Stimulated activated effector memory CD8-positive, alpha-beta T cell treated with anti-CD3 and anti-CD28 coated beads, Interleukin-12 subunit alpha, Interleukin-12 subunit beta, amount 100 ng/mL, for 72 hours (primary cell): ENCODE measurements around the gene SYCN.

ENCODE experiments used
- ATAC-seq: fragments of 150-1000 bp; cut with Tn5 transposase; 2 replicates; pipeline ENCODE4 v1.10.0; 2021
- DNase-seq, 2 donors: peaks; one replicate each; pipeline ENCODE4 v3.0.0; 2021 to 2022; ENCODE audit warnings: low spot score in 2 of 2
- H3K27ac Mint-ChIP-seq: one replicate; pipeline ENCODE4 v1.8.0; 2022; ENCODE audit warnings: mild to moderate bottlenecking, mixed read lengths
- H3K36me3 Mint-ChIP-seq: one replicate; pipeline ENCODE4 v1.8.0; 2022; ENCODE audit warnings: mild to moderate bottlenecking, mixed read lengths
- H3K4me1 Mint-ChIP-seq: one replicate; pipeline ENCODE4 v1.8.0; 2022; ENCODE audit warnings: mixed read lengths
- H3K4me3 Mint-ChIP-seq: one replicate; pipeline ENCODE4 v1.8.0; 2022; ENCODE audit warnings: mild to moderate bottlenecking, mixed read lengths
- H3K9me3 Mint-ChIP-seq: one replicate; pipeline ENCODE4 v1.8.0; 2022; ENCODE audit warnings: mixed read lengths

Gene SYCN

DNA sequence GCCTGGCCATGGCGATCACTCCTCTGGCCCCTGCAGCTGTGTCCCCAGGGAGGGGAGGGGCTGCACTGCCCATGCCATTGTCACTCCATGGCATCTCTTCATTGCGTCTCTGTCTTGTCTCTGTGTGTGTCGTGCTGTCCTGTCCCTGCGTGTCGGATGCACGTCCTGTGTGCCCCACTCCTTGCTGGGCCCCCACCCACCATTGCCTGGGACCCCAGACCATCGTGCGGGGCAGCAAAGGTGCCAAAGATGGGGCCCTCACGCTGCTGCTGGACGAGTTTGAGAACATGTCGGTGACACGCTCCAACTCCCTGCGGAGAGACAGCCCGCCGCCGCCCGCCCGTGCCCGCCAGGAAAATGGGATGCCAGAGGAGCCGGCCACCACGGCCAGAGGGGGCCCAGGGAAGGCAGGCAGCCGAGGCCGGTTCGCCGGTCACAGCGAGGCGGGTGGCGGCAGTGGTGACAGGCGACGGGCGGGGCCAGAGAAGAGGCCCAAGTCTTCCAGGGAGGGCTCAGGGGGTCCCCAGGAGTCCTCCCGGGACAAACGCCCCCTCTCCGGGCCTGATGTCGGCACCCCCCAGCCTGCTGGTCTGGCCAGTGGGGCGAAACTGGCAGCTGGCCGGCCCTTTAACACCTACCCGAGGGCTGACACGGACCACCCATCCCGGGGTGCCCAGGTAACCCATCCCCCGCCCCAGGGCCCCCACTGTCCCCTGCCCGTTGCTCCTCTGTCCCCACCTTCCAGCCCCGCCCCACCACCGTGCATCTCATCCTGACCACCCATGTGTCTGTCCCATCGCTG is 31.2 kb downstream of the SYCN start:
- Mint-ChIP-seq H3K4me1 (peaks cover 6% of the 10 kb centered on the region), H3K36me3 (peaks cover 7% of the 10 kb centered on the region), H3K4me3 (no peak overlapping the region), H3K27ac (no peak overlapping the region), H3K9me3 (no peaks in the 10 kb centered on the region)
- no peak for DNase-seq
- no peak for ATAC-seq

DNA sequence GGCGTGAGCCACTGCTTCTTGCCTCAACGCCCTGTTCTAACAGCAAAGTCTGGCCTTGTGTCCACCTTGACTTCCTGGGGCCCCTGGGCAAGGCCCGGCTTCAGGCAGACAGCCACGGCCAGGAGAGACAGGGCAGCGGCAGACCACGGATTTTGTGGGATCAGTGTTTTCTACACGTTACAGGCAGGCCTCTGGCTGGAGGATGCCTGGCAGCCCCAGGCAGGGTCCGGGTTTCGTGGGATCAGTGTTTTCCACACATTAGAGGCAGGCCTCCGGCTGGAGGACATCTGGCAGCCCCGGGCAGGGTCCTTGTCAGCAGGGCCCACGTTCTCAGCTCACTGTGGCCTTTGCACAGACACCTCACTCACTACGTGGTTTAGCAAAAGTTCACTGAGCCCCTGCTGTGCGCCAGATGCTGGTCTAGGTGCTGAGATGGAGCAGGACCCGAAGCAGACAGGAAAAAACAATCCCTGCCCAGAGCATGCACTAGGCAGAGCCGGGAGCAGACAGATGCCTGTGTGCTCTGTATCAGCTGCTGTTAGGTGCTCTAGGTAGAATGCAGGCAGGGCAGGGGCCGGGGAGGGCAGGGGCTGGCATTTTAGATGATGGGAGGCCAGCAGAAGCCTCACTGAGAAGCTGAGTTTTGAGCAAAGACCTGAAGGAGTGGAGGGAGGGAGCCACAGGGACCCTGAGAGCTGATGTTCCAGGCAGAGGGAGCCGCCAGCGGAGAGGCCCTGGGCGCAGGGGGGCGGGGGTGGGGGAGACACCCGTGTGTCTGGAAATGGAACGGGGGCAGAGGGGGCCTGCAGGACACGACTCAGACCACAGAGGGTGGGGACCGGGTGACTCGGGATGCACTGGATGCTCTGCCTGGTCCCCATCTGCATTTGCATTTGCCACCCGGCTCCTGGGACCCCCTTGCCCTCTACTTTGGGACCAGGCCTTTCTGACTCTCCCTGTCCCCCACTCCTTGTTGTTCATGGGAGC is 32.3 kb downstream of the SYCN start:
- no peak for ATAC-seq

DNA sequence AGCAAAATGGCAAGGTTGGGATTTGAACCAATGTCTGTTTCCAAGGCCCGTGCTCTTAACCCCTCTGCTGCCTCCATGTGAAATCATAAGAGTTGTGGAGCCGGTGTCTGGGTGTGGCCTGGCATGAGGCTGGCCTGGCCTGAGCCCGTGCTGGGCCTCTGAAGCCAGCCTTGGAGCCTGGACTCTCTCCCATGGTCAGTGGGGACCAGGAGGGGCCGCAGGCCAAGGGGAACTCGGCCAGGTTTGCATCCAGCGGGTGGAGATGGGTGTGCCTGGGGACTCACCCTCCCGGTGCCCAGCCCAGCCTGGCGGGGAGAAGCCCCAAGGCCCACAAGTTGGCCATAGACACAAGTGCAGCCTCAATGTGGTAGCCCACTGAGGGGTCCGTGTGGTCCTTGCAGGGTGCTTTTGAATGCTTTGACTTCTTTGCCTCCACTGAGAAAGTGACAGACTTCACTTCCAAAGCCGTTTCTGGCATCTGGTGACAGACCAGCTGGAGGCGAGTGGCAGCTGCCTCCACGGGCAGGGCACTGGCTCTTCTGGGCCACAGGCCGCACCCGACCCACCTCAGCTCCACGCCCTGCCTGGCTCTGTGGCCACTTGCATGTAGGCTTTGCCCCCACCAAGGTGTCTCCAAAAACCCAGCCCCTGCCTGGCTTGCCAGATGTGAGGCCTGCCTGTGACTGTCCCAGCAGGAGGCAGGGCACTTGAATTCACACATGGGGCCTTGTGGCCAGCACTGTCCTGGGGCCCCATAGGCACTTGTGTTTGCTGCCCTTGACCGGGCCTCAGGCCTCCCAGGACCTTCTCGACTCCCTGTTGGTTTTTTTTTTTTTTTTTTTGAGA is 33.5 kb downstream of the SYCN start:
- H3K9me3 Mint-ChIP-seq: no peaks in the 10 kb centered on the region
- H3K27ac Mint-ChIP-seq: no peak overlapping the region
- H3K36me3 Mint-ChIP-seq: peaks cover 7% of the 10 kb centered on the region
- DNase-seq (no peak), ATAC-seq (no peak)
- peaks cover 6% of the 10 kb centered on the region for H3K4me1 Mint-ChIP-seq
- H3K4me3 Mint-ChIP-seq: no peak overlapping the region

More for the DNA sequence above, 32.3 kb downstream of the SYCN start:
- H3K9me3 Mint-ChIP-seq: no peaks in the 10 kb centered on the region
- peaks cover 7% of the 10 kb centered on the region for H3K36me3 Mint-ChIP-seq
- H3K27ac Mint-ChIP-seq: no peak overlapping the region
- DNase-seq: no peak
- peaks cover 6% of the 10 kb centered on the region for H3K4me1 Mint-ChIP-seq
- H3K4me3 Mint-ChIP-seq: no peak overlapping the region

DNA sequence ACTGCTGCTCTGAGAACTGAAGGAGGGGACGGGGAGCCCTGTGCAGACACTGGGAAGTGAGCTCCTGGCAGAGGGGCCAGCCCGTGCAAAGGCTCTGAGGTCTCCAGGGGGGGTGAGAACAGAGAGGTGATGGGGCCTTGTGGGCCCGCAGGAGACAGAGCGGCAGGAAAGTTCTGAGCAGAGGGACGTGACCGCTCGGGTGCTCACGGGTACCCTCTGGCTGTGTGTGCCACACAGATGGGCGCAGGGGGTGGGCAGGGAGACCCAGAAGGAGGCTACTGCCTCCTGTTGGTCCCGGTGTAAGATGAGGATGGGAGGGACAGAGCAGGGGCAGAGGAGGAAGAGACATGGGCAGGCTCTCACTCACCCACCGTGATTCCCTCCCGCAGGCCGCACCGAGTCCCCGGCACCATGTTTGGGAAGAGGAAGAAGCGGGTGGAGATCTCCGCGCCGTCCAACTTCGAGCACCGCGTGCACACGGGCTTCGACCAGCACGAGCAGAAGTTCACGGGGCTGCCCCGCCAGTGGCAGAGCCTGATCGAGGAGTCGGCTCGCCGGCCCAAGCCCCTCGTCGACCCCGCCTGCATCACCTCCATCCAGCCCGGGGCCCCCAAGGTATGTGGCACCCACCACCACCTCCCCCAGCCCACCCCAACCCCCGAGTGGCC is 34.8 kb downstream of the SYCN start:
- Mint-ChIP-seq H3K27ac (no peak overlapping the region), H3K4me1 (peaks cover 6% of the 10 kb centered on the region), H3K36me3 (peaks cover 7% of the 10 kb centered on the region), H3K9me3 (no peaks in the 10 kb centered on the region), H3K4me3 (no peak overlapping the region)
- no peak for DNase-seq
- ATAC-seq: no peak

DNA sequence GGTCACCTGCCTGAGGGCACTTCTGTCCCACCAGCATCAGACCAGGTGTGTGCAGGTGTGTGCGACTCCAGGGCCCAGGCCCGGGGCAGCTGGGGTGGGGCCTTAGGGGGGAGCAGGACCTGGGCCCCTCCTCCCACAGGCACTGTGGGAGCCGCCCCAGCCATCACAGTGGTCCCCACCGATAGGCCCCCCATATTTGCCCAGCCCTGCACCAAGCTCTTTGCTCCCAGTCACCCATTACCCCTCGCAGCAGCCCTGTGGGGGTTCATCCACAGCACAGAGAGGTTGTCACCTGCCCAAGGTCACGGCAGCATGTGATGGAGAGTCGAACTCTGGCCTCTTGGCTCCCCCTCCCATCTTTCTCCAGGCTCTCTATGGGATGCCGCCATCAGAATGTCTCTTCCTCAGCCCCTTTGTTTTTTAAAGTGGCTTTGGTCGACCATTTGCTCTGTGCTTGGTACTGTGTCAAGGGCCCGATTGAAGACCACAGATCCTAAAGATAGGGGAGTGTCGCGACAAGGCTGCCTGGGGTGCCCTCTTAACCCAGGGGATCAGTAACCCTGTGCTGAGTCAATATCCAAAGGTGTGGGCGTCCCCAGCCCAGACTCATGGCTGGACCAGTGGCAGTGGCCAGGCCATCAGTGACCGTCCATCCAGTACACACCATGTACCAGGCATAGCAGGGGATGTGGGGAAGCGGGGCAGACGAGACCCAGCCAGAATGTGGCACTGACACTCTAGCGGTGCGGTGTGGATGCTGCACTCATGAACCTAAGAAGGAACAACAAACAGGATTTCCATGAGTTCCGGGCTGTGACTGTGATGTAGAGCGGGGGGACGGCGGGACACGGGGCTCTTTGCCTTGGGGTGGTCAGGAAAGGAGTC is 35.6 kb downstream of the SYCN start:
- H3K4me3 Mint-ChIP-seq: no peak overlapping the region

DNA sequence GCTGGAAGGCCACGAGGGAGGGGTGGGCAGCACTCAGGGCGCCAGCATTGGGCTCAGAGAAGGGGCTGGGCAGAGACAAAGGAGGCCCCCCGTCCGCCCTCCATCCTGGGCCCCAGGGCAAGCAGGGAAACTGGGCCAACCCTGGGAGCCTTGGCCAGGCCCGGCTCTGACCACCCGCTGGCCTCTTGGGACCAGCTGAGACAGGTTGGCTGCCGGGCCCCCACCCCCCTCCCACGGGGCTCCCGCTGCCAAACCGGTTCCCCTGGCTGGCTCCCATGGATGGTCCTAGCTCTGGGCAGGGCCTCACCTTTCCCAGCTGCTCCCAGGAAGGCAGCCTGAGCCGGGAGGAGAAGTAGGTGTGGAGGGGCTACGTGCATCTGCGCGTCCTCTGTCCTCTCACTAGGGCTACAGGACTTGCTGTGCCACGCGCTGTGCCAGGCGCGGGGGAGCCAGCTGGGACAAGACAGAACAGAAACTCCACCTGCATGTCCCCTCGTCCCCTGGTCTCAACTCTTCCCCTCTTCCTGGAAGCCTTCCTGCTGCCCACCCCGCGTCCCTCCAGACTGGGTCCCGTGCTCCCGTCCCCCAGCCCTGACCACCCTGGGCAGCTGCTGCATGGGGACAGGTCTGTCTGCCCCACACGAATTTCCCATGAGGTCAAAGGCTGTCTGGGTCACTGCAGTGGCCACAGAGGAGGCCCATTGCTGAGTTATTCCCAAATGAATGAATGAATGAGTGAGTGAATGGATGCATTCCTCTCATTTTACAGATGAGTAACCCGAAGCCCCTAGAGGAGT is 36.4 kb downstream of the SYCN start:
- H3K4me1 Mint-ChIP-seq: peaks cover 10% of the 10 kb centered on the region
- peaks cover 7% of the 10 kb centered on the region for H3K36me3 Mint-ChIP-seq
- H3K27ac Mint-ChIP-seq: peak overlapping the region; percentile 20
- DNase-seq (no peak), ATAC-seq (no peak)
- H3K9me3 Mint-ChIP-seq: no peaks in the 10 kb centered on the region
- H3K4me3 Mint-ChIP-seq: no peak overlapping the region

More for the DNA sequence above, 35.6 kb downstream of the SYCN start:
- H3K9me3 Mint-ChIP-seq: no peaks in the 10 kb centered on the region
- H3K27ac Mint-ChIP-seq: peak overlapping the region; percentile 20
- H3K4me1 Mint-ChIP-seq: peaks cover 6% of the 10 kb centered on the region
- H3K36me3 Mint-ChIP-seq: peaks cover 7% of the 10 kb centered on the region
- ATAC-seq (no peak), DNase-seq (no peak)

DNA sequence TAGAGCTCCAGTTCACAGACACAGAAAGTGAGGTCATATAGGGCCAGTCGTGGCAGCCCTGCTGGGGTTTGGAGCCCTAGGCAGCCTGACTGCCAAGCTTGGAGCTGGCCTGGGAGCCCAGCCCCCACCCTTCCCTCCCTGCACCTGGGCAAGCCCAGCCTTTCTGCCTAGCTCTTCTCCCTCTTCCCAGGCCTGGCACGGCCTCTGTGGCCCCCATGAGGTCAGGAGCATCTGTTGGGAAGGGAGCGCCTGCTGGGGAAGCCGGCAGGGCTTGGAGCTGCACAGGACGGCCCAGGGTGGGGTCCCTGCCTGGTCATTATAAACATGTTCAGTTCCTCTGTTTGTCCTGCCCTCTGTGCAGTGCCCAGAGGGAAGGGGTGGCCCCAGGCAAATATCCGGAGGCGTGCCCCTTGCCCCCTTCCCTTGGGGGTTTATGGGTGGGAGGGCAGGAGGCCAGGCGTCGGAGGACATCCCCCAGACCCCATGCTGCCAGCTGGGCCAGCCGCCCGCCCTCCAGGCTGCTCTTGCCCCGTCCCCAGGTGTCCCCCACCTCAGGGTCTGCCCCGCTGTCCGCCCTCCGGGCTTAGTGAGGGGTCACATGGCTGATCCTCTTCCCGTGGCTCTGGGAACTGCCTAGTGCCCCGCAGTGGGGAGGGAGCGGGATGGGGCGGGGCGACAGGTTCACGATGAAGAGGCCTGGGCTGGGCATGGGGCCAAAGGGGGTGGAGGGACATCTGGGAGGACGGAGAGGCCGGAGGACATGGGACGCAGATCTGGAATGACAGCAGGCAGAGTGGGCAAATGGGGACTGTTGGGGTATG is 37.3 kb downstream of the SYCN start:
- no peak overlapping the region for H3K27ac Mint-ChIP-seq
- peaks cover 7% of the 10 kb centered on the region for H3K36me3 Mint-ChIP-seq
- no peak for ATAC-seq
- no peak overlapping the region for H3K4me3 Mint-ChIP-seq
- H3K4me1 Mint-ChIP-seq: peaks cover 14% of the 10 kb centered on the region
- H3K9me3 Mint-ChIP-seq: no peaks in the 10 kb centered on the region
- no peak for DNase-seq

DNA sequence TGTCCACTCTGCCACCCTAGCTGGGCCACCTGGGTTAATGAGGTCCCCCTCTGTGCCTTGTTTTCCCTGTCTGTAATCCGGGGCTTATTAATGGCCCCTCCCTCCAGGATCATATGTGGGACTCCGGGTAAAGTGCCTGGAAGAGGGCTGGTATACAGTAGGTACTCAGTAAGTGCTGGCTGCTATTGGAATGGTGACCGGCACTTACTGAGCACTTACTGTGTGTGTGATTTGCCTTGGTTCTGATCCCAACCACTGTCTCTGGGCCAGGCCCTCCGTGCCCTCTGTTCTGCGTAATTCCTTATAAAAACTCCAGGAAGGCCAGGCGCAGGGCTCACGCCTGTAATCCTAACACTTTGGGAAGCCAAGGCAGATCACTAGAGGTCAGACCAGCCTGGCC is 38.2 kb downstream of the SYCN start:
- ATAC-seq: no peak
- H3K27ac Mint-ChIP-seq: no peak overlapping the region
- H3K4me3 Mint-ChIP-seq: no peak overlapping the region
- DNase-seq: no peak
- no peaks in the 10 kb centered on the region for H3K9me3 Mint-ChIP-seq
- H3K4me1 Mint-ChIP-seq: peaks cover 15% of the 10 kb centered on the region
- H3K36me3 Mint-ChIP-seq: peaks cover 7% of the 10 kb centered on the region

DNA sequence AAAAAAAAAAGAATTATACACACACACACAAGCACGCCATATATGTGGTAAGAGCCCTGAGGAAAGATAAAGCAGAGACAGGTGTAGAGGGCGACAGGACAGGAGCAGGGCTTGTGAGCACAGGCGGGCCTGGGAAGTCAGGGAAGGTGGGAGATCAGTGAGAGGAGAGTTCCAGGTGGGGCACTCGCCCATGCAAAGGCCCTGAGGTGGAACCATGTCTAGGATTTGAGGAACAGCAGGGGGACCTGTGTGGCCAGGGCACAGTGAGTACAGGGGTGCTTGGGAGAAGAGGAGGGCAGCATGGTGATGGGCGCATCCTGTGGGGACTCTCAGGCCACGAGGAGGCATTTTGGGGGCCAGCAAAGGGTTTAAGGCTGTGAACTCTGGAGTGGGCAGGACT is 39.8 kb downstream of the SYCN start:
- Mint-ChIP-seq H3K27ac (peak overlapping the region; percentile 11), H3K36me3 (no peaks in the 10 kb centered on the region), H3K4me3 (no peak overlapping the region), H3K9me3 (no peaks in the 10 kb centered on the region), H3K4me1 (peaks cover 28% of the 10 kb centered on the region)
- ATAC-seq: no peak
- DNase-seq: no peak

DNA sequence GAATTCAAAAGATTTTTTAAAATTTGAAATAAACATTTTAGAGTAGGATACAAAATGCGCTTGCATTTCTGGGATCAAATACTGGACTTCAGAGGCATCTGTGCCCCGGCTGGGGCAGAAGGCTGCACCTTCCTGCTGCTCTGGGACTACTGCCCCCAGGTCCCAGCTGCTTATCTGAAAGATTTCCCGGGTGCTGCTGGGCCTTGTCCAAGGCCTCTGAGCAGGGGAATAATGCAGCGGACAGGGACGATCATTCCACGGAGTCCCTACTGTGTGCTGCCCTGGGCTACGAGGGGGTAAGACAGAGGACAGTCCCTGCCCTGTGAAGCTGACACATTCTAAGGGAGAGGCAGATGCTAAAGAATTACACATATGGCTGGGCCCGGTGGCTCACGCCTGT is 40.4 kb downstream of the SYCN start:
- Mint-ChIP-seq H3K4me1 (peaks cover 29% of the 10 kb centered on the region), H3K4me3 (no peak overlapping the region), H3K27ac (no peak overlapping the region), H3K9me3 (no peaks in the 10 kb centered on the region), H3K36me3 (no peaks in the 10 kb centered on the region)
- ATAC-seq: no peak
- DNase-seq: no peak

DNA sequence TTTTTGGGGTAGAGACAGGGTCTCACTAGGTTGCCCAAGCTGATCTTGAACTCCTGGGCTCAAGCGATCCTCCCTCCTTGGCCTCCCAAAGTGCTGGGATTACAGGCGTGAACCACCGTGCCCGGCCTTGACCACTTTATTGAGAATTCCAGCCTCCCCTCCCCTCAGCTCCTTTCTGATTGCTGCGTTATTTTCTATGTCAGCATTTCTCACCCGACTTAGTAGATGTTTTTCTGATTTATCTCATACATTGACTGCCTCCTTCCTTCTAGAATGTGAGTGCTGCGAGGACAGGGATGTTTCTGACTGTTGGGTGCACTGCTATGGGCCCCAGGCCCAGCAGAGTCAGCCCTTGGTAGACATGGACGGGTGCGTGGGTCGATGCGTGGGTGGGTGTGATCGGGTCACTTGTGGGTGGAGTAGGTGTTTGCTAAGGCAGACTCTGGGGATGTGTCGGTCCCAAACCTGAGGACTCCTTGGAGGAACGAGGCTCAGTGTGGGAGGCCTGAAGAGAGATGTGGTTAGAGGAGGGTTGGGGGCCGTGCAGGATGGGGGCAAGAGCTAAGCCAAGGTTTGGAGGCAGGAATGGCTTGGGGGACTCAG is 41.5 kb downstream of the SYCN start:
- peaks cover 5% of the 10 kb centered on the region for H3K36me3 Mint-ChIP-seq
- peaks cover 40% of the 10 kb centered on the region for H3K4me1 Mint-ChIP-seq
- H3K27ac Mint-ChIP-seq: peak overlapping the region; percentile 10
- H3K9me3 Mint-ChIP-seq: no peaks in the 10 kb centered on the region
- DNase-seq: no peak
- no peak for ATAC-seq
- H3K4me3 Mint-ChIP-seq: no peak overlapping the region

DNA sequence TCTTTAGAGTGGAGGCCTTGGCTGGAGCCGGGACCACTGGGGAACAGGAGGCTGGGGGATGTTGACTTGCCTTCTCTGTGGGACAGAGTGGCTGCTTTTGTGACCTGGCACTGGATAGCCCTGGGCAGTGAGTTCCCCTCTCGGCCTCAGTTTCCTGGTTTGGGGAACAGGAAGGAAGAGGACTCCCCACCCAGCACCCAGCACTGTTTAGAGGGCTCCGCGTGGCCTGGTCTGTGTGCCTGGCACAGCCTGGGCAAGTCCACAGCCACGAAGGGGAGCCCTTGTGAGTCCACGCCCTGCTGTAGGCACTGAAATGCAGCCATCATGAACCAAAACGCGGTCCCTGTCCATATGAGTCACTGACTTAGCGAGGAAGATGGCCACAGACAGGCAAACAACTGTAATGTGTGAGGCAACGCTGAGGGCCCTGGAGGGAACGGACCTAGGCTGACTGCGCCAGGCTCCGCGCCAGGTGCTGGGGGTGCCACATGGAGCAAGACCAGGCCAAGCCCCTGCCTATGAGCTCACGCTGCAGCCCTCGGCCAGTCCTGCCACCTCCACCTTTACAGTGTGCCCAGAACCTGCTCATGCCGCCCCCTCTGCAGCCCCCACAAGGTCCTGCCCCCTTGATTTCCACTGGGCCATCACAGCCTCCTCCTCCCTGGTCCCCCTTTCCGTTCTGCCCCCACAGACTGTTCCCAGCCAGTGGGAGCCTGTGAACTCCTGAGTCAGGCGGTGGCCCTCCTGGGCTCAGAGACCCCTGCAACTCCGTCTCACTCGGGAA is 43.0 kb downstream of the SYCN start:
- H3K4me1 Mint-ChIP-seq: peaks cover 46% of the 10 kb centered on the region
- H3K27ac Mint-ChIP-seq: no peak overlapping the region
- no peak overlapping the region for H3K4me3 Mint-ChIP-seq
- H3K9me3 Mint-ChIP-seq: no peaks in the 10 kb centered on the region
- DNase-seq: no peak
- no peak for ATAC-seq
- H3K36me3 Mint-ChIP-seq: peaks cover 5% of the 10 kb centered on the region
